Nephron (organoid): Measurements from ENCODE around the gene SOSTDC1.

Experiments used
- H3K27ac Mint-ChIP-seq, 3 experiments: 2 replicates each; pipeline ENCODE4 v1.8.0; 2020; ENCODE audit warnings: mixed read lengths in 3 of 3, mild to moderate bottlenecking in 2 of 3, moderate library complexity in 1 of 3
- H3K27me3 Mint-ChIP-seq: 2 replicates; pipeline ENCODE4 v1.8.0; 2021; ENCODE audit warnings: low read depth, mild to moderate bottlenecking, moderate library complexity, mixed read lengths
- H3K36me3 Mint-ChIP-seq: 2 replicates; pipeline ENCODE4 v1.8.0; 2020; ENCODE audit warnings: low read depth, mixed read lengths
- H3K4me1 Mint-ChIP-seq: 2 replicates; pipeline ENCODE4 v1.8.0; 2020; ENCODE audit warnings: mixed read lengths
- H3K4me3 Mint-ChIP-seq, 3 experiments: 2 replicates each; pipeline ENCODE4 v1.8.0; 2020; ENCODE audit warnings: mild to moderate bottlenecking in 3 of 3, mixed read lengths in 3 of 3, moderate library complexity in 2 of 3
- H3K9me3 Mint-ChIP-seq: 2 replicates; pipeline ENCODE4 v1.8.0; 2020; ENCODE audit warnings: mixed read lengths
- CTCF ChIP-seq, 3 experiments: fragments of 200-600 bp; sonication (generic); IDR thresholded peaks; one replicate each; pipeline ENCODE4 v1.5.0; 2021; ENCODE audit warnings: antibody characterized with exemption in 3 of 3; ENCODE audit not compliant: unreplicated experiment in 3 of 3

SOSTDC1 gene

DNA sequence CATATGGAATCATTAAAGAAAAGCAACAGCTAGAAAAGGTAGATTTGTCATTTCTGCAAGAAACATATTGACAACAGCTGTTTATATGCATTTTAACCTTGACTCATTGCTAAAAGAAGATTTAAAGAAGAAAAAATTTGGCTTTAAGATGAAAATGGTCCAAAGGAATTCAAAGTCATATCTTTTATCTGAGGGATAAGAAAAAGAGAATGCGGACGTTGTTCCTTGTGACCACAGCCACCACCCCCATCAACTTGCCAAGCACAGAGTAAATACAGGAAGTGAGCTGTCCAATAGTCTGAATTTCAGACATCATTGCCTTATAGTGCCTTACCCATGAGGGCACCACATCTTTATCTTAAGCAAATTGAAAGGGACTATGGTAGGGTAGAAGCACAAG lies 36.9 kb downstream of the SOSTDC1 start:
- no peaks in the 10 kb centered on the region for H3K9me3 Mint-ChIP-seq
- H3K4me1 Mint-ChIP-seq, result no peaks in the 10 kb centered on the region
- TF ChIP-seq CTCF (IDR thresholded peaks at IDR 0.05; ENCODE audit: unreplicated experiment in 3 of 3), result no peak
- H3K27me3 Mint-ChIP-seq, result peaks cover 4% of the 10 kb centered on the region
- H3K27ac Mint-ChIP-seq, result no peak overlapping the region
- H3K4me3 Mint-ChIP-seq, result no peak overlapping the region
- no peaks in the 10 kb centered on the region for H3K36me3 Mint-ChIP-seq

GRCh38 chr7:16428182-16428581 lies 37.4 kb downstream of the SOSTDC1 start:
- no peak for TF ChIP-seq CTCF (IDR thresholded peaks at IDR 0.05; ENCODE audit: unreplicated experiment in 3 of 3)
- Mint-ChIP-seq H3K36me3 (no peaks in the 10 kb centered on the region), H3K4me3 (no peak overlapping the region), H3K9me3 (no peaks in the 10 kb centered on the region), H3K27me3 (peaks cover 4% of the 10 kb centered on the region), H3K4me1 (peaks cover under 1% of the 10 kb centered on the region), H3K27ac (no peak overlapping the region)

DNA sequence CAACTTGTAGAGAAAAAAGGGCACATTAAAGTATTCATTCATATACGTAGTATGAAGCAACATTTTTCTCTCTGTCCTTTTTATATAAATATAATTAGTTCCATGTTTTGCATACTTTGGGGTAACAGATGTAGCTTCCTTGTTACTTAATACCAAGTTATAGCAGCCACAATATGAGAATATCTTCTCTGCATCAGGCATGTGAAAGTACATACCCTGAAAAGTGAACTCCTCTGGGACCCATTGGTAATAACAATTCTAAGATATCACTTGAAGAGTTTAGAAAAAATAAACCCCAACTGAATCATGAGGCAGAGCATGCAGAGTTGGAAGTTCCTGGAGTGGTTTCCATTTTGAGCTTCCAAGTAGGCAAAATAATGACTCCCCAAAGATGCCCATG lies 41.8 kb downstream of the SOSTDC1 start:
- Mint-ChIP-seq H3K4me3 (no peak overlapping the region), H3K9me3 (no peaks in the 10 kb centered on the region), H3K4me1 (peaks cover 31% of the 10 kb centered on the region), H3K36me3 (no peaks in the 10 kb centered on the region), H3K27ac (no peak overlapping the region), H3K27me3 (peaks cover 4% of the 10 kb centered on the region)
- TF ChIP-seq CTCF (IDR thresholded peaks at IDR 0.05; ENCODE audit: unreplicated experiment in 3 of 3), result no peak

DNA sequence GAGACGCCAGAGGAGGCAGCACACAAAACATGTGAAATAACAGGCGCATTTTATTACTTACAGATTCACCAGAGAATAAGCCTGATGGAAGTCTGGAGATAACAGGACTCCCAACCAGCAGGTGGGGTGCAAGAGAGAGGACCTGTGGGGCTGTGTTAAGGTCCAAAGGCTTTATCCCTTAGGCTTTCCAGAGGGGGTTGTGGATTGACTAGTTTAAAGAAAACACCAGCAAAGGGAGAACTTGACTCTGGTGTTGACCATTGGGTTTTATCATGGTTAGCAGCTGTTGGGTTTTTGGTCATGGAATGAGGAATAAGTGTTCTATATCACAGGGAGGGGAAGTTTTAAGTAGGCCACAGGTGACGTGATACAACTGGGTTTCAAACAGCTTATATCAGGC lies 42.6 kb downstream of the SOSTDC1 start:
- no peak for TF ChIP-seq CTCF (IDR thresholded peaks at IDR 0.05; ENCODE audit: unreplicated experiment in 3 of 3)
- peaks cover 38% of the 10 kb centered on the region for H3K4me1 Mint-ChIP-seq
- peak overlapping the region; percentile 55 to 73 (median 62) for H3K4me3 Mint-ChIP-seq
- peak overlapping the region; percentile 98 to 99 (median 98) for H3K27ac Mint-ChIP-seq
- H3K27me3 Mint-ChIP-seq, result peaks cover 4% of the 10 kb centered on the region
- no peaks in the 10 kb centered on the region for H3K36me3 Mint-ChIP-seq
- no peaks in the 10 kb centered on the region for H3K9me3 Mint-ChIP-seq

DNA sequence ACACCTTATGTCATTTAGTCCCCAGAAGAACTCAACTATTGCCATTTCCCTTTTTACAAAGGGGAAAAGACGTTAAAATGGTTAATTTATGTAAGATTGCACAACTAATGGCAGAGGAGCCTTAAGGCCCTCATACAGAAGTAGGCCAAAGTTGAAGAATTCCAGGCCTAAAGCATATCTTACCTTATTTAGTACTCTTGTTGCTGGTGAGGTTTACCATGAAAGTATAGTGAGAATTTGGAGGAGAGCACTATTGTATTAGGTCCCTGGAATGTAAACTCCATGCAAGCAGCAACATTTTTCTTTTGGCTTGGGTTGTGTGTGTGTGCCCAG lies 43.5 kb downstream of the SOSTDC1 start:
- Mint-ChIP-seq H3K36me3 (no peaks in the 10 kb centered on the region), H3K27ac (peak overlapping the region; percentile 98 to 99 (median 98)), H3K4me1 (peaks cover 38% of the 10 kb centered on the region), H3K4me3 (peak overlapping the region; percentile 76 to 85 (median 82)), H3K9me3 (no peaks in the 10 kb centered on the region), H3K27me3 (peaks cover 4% of the 10 kb centered on the region)
- TF ChIP-seq CTCF (IDR thresholded peaks at IDR 0.05; ENCODE audit: unreplicated experiment in 3 of 3), result no peak

DNA sequence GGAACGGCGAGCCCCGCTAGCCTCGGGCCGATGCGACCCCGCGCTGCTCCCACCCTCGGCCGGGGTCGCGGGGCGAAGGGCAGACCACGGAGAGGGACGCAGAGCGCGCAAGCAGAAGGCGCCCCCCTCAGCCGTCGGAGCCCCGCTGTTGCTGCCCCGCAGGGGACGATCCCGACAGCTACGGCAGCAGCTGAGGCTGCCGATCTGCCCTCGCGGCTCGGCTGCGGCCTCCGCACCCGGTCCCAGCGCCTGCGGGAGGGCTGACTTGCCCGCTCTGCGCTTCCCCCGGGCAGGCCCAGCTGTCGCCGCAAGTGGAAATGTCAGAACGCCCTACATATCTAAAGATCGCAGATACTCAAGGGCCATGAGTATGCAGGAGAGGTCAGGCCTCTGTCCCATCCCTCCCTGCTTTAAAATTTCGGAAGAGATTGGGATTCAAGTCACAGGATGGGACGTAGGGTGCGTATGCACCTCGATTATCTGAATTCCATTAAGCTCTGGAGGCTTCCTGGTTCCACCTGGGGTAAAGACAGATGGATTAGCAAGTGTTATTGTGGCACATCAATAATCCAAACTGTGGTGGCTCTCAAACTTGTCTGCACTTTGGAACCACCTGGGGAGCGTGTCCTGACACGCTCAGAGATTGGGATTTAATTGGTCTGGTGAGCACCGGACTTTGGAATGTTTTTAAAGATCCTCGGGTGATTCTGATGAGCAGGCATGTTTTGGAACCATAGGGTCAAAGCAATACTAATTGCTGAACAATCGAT lies 44.0 kb downstream of the SOSTDC1 start, which contains the start of gene CRPPA:
Gene CRPPA, minus strand, starts transcription at position 206 of the 770 bp plus-strand sequence. CDS start 216 bp downstream, outside the sequence.
- no peak for TF ChIP-seq CTCF (IDR thresholded peaks at IDR 0.05; ENCODE audit: unreplicated experiment in 3 of 3)
- peaks cover 4% of the 10 kb centered on the region for H3K27me3 Mint-ChIP-seq
- H3K27ac Mint-ChIP-seq, result peak within 1 kb of the TSS; percentile 98 to 99 (median 98)
- no peaks in the 10 kb centered on the region for H3K36me3 Mint-ChIP-seq
- peak within 1 kb of the TSS; percentile 86 to 93 (median 88) for H3K4me3 Mint-ChIP-seq
- peaks cover 38% of the 10 kb centered on the region for H3K4me1 Mint-ChIP-seq
- H3K9me3 Mint-ChIP-seq, result no peaks in the 10 kb centered on the region
